Stomach (tissue), 9 donors: Measurements from ENCODE around the gene AGAP1. TPM values are rescaled to one million over a fixed set of nuclear protein-coding genes. Genes with fewer than 3 reads are reported as not detected.
"Not testable (repeated sequence)": the region's sequence is repeated elsewhere in the genome, so short reads cannot be mapped to it uniquely, and the experiment has no call there.

ENCODE experiments used
- DNase-seq, 2 donors: peaks; one replicate each; pipeline versions ENCODE4 v3.0.0 to v3.0.0-alpha.2; 2013 to 2019
- H3K27ac ChIP-seq, 5 donors: fragments of 200-600 bp in 4 of 5; sonication (generic) in 4 of 5; one replicate each; pipeline ENCODE4 v1.5.1; 2013 to 2019; ENCODE audit warnings: mild to moderate bottlenecking in 1 of 5, moderate library complexity in 1 of 5
- H3K27me3 ChIP-seq, 3 donors: fragments of 200-600 bp; sonication (generic); one replicate each; pipeline ENCODE4 v1.5.1; 2017 to 2019; ENCODE audit warnings: mixed run types in 1 of 3
- H3K36me3 ChIP-seq, 4 donors: fragments of 200-600 bp; sonication (generic); 1 replicate in 3 of 4; 2 replicates in 1 of 4; pipeline ENCODE4 v1.5.1; 2016 to 2019
- H3K4me1 ChIP-seq, 4 donors: fragments of 200-600 bp; sonication (generic); one replicate each; pipeline ENCODE4 v1.5.1; 2016 to 2019
- H3K4me3 ChIP-seq, 4 donors: fragments of 200-600 bp; sonication (generic) in 3 of 4; one replicate each; pipeline ENCODE4 v1.5.1; 2016 to 2019; ENCODE audit warnings: mild to moderate bottlenecking in 1 of 4
- H3K9me3 ChIP-seq, 4 donors: fragments of 200-600 bp; sonication (generic); one replicate each; pipeline ENCODE4 v1.5.1; 2016 to 2019
- CTCF ChIP-seq, 7 experiments: fragments of 450-650 bp in 4 of 7; fragments of 200-600 bp in 3 of 7; sonication (generic) in 3 of 7; IDR thresholded peaks; one replicate each; pipeline ENCODE4 v1.5.1; 2016 to 2019; ENCODE audit warnings: antibody characterized with exemption in 7 of 7, control low read depth in 2 of 7, mild to moderate bottlenecking in 1 of 7
- EP300 ChIP-seq: sonication (generic); formaldehyde crosslinking; IDR thresholded peaks from one replicate; pipeline ENCODE4 v1.6.1; 2017; ENCODE audit warnings: antibody characterized with exemption
- POLR2A ChIP-seq, 4 donors: fragments of 450-650 bp; IDR thresholded peaks; one replicate each; pipeline ENCODE4 v1.6.1; 2016; ENCODE audit warnings: antibody characterized with exemption in 4 of 4, control low read depth in 2 of 4, mild to moderate bottlenecking in 1 of 4, moderate library complexity in 1 of 4
- POLR2AphosphoS5 ChIP-seq, 3 donors: sonication (generic); formaldehyde crosslinking; IDR thresholded peaks; one replicate each; pipeline ENCODE4 v1.6.1; 2016; ENCODE audit warnings: antibody characterized with exemption in 3 of 3
- WGBS, 5 donors: extraction: QIAGEN DNeasy Blood & Tissue Kit in 3 of 5; methylation state at CpG; one replicate each; pipeline versions ENCODE4 v1.1.5 to v1.1.7; 2013 to 2018; 5-methylcytosine and 5-hydroxymethylcytosine counted together
- intact Hi-C: fragments of 100-400 bp; cut with DNase I; formaldehyde crosslinking; loops from one replicate; pipeline ENCODE4 v1.15.1; 2023; ENCODE audit warnings: low total_unique reads
- polyA plus RNA-seq, 3 donors: library from polyadenylated mRNA; stranded (reverse); fragments of 200-250 nt; gene quantifications; one replicate each; pipeline ENCODE4 v1.2.3, GENCODE V29; 2013
- total RNA-seq, 5 donors: library from RNA; depleted of rRNA; stranded (reverse); fragments of >200 nt; gene quantifications; one replicate each; pipeline versions ENCODE4 v1.1.0 to v1.2.3, GENCODE V29; 2014 to 2016
- donor health status: healthy with polysubstance abuse.
- donor health status: Bipolar disorder and iron deficiency.
- donor health status: healthy.

AGAP1 gene
- total and polyA plus RNA-seq, 8 donors, result 4.2 to 139 (median 35.0) TPM

- no peak overlapping the region for H3K27ac ChIP-seq
- peaks cover 0 to 28% (median 16%) of the 10 kb centered on the region in 4 donors for H3K36me3 ChIP-seq
- DNase-seq, result no peak
- no peak for TF ChIP-seq POLR2A (IDR thresholded peaks at IDR 0.05)
- no peak for TF ChIP-seq POLR2AphosphoS5 (IDR thresholded peaks at IDR 0.05)
- no peak for TF ChIP-seq EP300
- no peak for TF ChIP-seq CTCF (IDR thresholded peaks at IDR 0.05)
- WGBS, 5 donors, result 80 to 95% (median 86%) methylated on average over 4 of the region's 4 CpGs
- intact Hi-C loops, result no loop called here
- H3K4me3 ChIP-seq, result no peak overlapping the region
- no peaks in the 10 kb centered on the region for H3K27me3 ChIP-seq
- H3K4me1 ChIP-seq, result no peaks in the 10 kb centered on the region
- H3K9me3 ChIP-seq, result peaks cover 0 to 12% (median 8%) of the 10 kb centered on the region in 4 donors
Observed at GRCh38 chr2:236057375-236057774, 563.5 kb downstream of the AGAP1 start.

GRCh38 chr2:236061497-236061896 is 567.7 kb downstream of the AGAP1 start:
- Histone ChIP-seq H3K4me3 (no peak overlapping the region), H3K4me1 (no peaks in the 10 kb centered on the region), H3K27ac (no peak overlapping the region), H3K27me3 (no peaks in the 10 kb centered on the region), H3K36me3 (peaks cover 0 to 24% (median 10%) of the 10 kb centered on the region in 4 donors), H3K9me3 (peaks cover 0 to 12% (median 8%) of the 10 kb centered on the region in 4 donors)
- 57 to 73% (median 59%) methylated on average over 8 to 9 of the region's 9 CpGs for WGBS, 5 donors
- no peak for DNase-seq
- intact Hi-C loops, result no loop called here
- TF ChIP-seq POLR2A (IDR thresholded peaks at IDR 0.05) (no peak), EP300 (no peak), CTCF (IDR thresholded peaks at IDR 0.05) (no peak), POLR2AphosphoS5 (IDR thresholded peaks at IDR 0.05) (no peak)

DNA sequence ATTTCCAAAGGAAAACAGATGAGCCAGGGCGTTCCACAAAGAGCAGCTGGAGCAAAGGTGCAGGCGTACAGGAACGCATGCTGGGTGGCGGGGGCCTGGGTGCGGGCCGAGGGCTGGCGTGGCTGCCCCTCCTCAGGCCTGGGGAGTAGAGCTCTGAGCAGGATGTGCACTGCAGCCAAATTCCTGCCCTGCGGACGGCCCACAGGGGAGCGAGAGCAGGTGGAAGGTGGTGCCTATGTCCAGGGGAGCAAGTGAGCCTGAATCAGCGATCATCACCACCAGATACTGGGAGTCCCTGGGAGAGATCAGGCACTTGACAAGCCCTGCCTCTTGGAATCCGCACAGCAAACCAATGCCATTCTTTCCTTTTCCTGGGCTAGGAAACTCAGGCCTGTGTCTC is 568.1 kb downstream of the AGAP1 start:
- Histone ChIP-seq H3K36me3 (peaks cover 0 to 20% (median 8%) of the 10 kb centered on the region in 4 donors), H3K27ac (no peak overlapping the region)
- 83 to 95% (median 87%) methylated on average over 12 of the region's 12 CpGs for WGBS, 5 donors

DNA sequence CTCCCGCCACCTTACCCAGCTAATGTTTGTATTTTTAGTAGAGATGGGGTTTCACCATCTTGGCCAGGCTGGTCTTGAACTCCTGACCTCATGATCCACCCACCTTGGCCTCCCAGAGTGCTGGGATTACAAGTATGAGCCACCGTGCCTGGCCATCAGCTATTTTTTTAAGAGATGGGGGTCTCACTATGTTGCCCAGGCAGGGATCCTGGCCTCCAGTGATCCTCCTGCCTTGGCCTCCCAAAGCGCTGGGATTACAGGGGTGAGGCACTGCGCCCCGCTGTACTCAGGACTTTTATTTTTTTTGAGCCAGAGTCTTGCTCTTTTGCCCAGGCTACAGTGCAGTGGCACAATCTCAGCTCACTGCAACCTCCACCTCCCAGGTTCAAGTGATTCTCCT is 569.0 kb downstream of the AGAP1 start:
- H3K4me3 ChIP-seq, H3K9me3 ChIP-seq, H3K27me3 ChIP-seq, H3K4me1 ChIP-seq, DNase-seq, H3K27ac ChIP-seq, intact Hi-C loops: not testable (repeated sequence)
- WGBS, 5 donors, result 97 to 98% (median 98%) methylated on average over 5 of the region's 5 CpGs
- peaks cover 0 to 17% (median 6%) of the 10 kb centered on the region in 4 donors for H3K36me3 ChIP-seq

More for the DNA sequence above, 568.1 kb downstream of the AGAP1 start:
- intact Hi-C loops, result no loop called here
- H3K4me3 ChIP-seq, result no peak overlapping the region
- H3K9me3 ChIP-seq, result peaks cover 0 to 12% (median 8%) of the 10 kb centered on the region in 4 donors
- no peak for DNase-seq
- no peak for TF ChIP-seq CTCF (IDR thresholded peaks at IDR 0.05)
- TF ChIP-seq POLR2AphosphoS5 (IDR thresholded peaks at IDR 0.05), result no peak
- TF ChIP-seq EP300, result no peak
- no peak for TF ChIP-seq POLR2A (IDR thresholded peaks at IDR 0.05)
- H3K4me1 ChIP-seq, result no peaks in the 10 kb centered on the region
- no peaks in the 10 kb centered on the region for H3K27me3 ChIP-seq

GRCh38 chr2:236063994-236064393 is 570.2 kb downstream of the AGAP1 start:
- Histone ChIP-seq H3K27ac (no peak overlapping the region), H3K9me3 (no peaks in the 10 kb centered on the region), H3K4me1 (no peaks in the 10 kb centered on the region), H3K27me3 (no peaks in the 10 kb centered on the region), H3K4me3 (no peak overlapping the region), H3K36me3 (peaks cover 0 to 9% (median 2%) of the 10 kb centered on the region in 4 donors)
- no peak for DNase-seq
- WGBS, 5 donors, result 90 to 94% (median 93%) methylated on average over 7 of the region's 7 CpGs
- intact Hi-C loops, result no loop called here
- TF ChIP-seq POLR2A (IDR thresholded peaks at IDR 0.05) (no peak), POLR2AphosphoS5 (IDR thresholded peaks at IDR 0.05) (no peak), CTCF (IDR thresholded peaks at IDR 0.05) (no peak), EP300 (no peak)
